ENCODE data around the gene LOXHD1. TPM values are rescaled to one million over a fixed set of nuclear protein-coding genes. Genes with fewer than 3 reads are reported as not detected.

LOXHD1 gene, protein sequence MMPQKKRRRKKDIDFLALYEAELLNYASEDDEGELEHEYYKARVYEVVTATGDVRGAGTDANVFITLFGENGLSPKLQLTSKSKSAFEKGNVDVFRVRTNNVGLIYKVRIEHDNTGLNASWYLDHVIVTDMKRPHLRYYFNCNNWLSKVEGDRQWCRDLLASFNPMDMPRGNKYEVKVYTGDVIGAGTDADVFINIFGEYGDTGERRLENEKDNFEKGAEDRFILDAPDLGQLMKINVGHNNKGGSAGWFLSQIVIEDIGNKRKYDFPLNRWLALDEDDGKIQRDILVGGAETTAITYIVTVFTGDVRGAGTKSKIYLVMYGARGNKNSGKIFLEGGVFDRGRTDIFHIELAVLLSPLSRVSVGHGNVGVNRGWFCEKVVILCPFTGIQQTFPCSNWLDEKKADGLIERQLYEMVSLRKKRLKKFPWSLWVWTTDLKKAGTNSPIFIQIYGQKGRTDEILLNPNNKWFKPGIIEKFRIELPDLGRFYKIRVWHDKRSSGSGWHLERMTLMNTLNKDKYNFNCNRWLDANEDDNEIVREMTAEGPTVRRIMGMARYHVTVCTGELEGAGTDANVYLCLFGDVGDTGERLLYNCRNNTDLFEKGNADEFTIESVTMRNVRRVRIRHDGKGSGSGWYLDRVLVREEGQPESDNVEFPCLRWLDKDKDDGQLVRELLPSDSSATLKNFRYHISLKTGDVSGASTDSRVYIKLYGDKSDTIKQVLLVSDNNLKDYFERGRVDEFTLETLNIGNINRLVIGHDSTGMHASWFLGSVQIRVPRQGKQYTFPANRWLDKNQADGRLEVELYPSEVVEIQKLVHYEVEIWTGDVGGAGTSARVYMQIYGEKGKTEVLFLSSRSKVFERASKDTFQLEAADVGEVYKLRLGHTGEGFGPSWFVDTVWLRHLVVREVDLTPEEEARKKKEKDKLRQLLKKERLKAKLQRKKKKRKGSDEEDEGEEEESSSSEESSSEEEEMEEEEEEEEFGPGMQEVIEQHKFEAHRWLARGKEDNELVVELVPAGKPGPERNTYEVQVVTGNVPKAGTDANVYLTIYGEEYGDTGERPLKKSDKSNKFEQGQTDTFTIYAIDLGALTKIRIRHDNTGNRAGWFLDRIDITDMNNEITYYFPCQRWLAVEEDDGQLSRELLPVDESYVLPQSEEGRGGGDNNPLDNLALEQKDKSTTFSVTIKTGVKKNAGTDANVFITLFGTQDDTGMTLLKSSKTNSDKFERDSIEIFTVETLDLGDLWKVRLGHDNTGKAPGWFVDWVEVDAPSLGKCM (N-terminal part only)
- total RNA-seq: not detected in 2 replicates

DNA sequence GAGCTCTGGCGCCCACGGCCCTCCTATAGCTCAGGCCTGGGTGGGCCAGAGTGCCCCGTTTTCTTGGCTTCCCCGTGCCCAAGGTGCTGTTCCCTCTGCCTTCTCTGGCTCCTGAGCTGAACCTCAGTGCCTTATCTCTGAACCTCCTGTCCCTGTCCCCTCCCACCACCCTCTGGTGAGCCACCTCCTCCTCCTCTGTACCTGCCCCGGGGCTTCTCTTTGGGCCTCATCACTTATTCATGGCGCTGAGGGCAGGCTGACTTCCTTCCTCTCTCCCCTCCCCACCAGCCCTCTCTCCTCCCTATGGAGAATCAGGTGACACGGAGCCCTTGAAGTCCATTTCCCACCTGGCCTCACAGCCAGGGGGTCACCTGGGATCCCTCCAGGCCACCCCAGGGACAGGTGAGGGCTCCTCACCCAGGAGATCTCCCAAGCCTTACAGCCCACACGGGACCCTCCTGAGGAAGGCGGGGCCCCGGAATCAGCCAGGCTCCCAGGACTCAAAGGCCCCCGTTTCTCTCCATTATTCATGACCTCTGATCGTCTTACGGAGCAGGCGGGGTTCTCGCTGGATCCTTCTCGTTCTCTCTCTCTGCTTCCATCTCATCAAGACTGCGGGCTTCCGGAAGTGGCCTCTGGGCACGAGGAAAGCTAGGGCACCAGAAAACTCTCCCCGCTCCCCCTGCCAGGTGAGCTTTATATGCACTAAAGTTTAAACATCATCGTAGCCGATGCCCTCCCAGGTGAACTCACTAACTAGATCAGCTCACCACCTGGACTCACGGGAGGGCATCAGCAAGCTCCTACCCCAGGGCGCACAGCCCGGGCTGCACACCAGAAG is at the start of gene LOXHD1:
Gene LOXHD1 (minus strand): TSS at position 106 of the 841 bp plus-strand sequence. CDS start 187 bp downstream, outside the sequence.

Other genes starting within 250 kb of the LOXHD1 start
- 0.16 and 0.24 TPM in 2 replicates for gene ST8SIA5, start 99.8 kb upstream of the LOXHD1 start, total RNA-seq

Measured in hair follicle dermal papilla cell (primary cell).